Effector CD4-positive, alpha-beta T cell (primary cell): ENCODE results near the gene DLX2.

ENCODE experiments used
- DNase-seq: peaks from one replicate; pipeline ENCODE4 v3.0.0-alpha.2; 2020

The DLX2 gene

GRCh38 chr2:172093416-172094293, 9.0 kb downstream of the DLX2 start:
- no peak for DNase-seq

GRCh38 chr2:172092716-172093415, 9.8 kb downstream of the DLX2 start:
- DNase-seq, result no peak

- DNase-seq, result no peak
Measured at GRCh38 chr2:172091761-172092566, 10.7 kb downstream of the DLX2 start.

- DNase-seq, result no peak
Measured at GRCh38 chr2:172091000-172091641, 11.6 kb downstream of the DLX2 start.

GRCh38 chr2:172090044-172090961, 12.4 kb downstream of the DLX2 start:
- no peak for DNase-seq

- DNase-seq, result no peak
Measured at GRCh38 chr2:172089633-172090032, 13.1 kb downstream of the DLX2 start.

- no peak for DNase-seq
Measured at GRCh38 chr2:172089005-172089504, 13.6 kb downstream of the DLX2 start.

- no peak for DNase-seq
Measured at GRCh38 chr2:172088245-172089004, 14.3 kb downstream of the DLX2 start.

GRCh38 chr2:172087780-172088244, 14.9 kb downstream of the DLX2 start:
- DNase-seq, result no peak

- no peak for DNase-seq
Measured at GRCh38 chr2:172087207-172087779, 15.4 kb downstream of the DLX2 start.

- peak; percentile 47 for DNase-seq
Measured at GRCh38 chr2:172086241-172087206, 16.2 kb downstream of the DLX2 start.

GRCh38 chr2:172085460-172086159, 17.1 kb downstream of the DLX2 start, which contains the start of gene DLX1:
DLX1 (plus strand) TSS chr2:172085507; CDS start chr2:172085678, 171 bp downstream.
- DNase-seq, result no peak

- DNase-seq, result no peak
Measured at GRCh38 chr2:172084645-172085459, 17.8 kb downstream of the DLX2 start.

- DNase-seq, result no peak
Measured at GRCh38 chr2:172084395-172084644, 18.4 kb downstream of the DLX2 start.

GRCh38 chr2:172083628-172084394, 18.9 kb downstream of the DLX2 start:
- no peak for DNase-seq

GRCh38 chr2:172082944-172083627, 19.6 kb downstream of the DLX2 start:
- no peak for DNase-seq
